HG03066 (cell line): Measurements from ENCODE around the gene ABCG8.

Experiments used
- ATAC-seq: cut with Tn5 transposase; IDR thresholded peaks from one replicate; pipeline ENCODE4 v1.9.1; 2021; ENCODE audit warnings: low read depth; ENCODE audit not compliant: unreplicated experiment

ABCG8 gene

GRCh38 chr2:43825841-43826240 is 12.9 kb upstream of the ABCG8 start:
- ATAC-seq: no peak

GRCh38 chr2:43826305-43827250 is 12.2 kb upstream of the ABCG8 start:
- ATAC-seq: no peak

GRCh38 chr2:43831543-43832294 is 7.1 kb upstream of the ABCG8 start:
- ATAC-seq: no peak

- no peak for ATAC-seq
Observed at GRCh38 chr2:43832457-43832856, 6.3 kb upstream of the ABCG8 start.

GRCh38 chr2:43837033-43837432 is 1.7 kb upstream of the ABCG8 start:
- no peak for ATAC-seq

- ATAC-seq: no peak
Observed at GRCh38 chr2:43837831-43838559, 776 bp upstream of the ABCG8 start.

- no peak for ATAC-seq
Observed at GRCh38 chr2:43839776-43840564, 1.2 kb downstream of the ABCG8 start.

- no peak for ATAC-seq
Observed at GRCh38 chr2:43840965-43841364, 2.2 kb downstream of the ABCG8 start.

- no peak for ATAC-seq
Observed at GRCh38 chr2:43841949-43842865, 3.4 kb downstream of the ABCG8 start.

- ATAC-seq: no peak
Observed at GRCh38 chr2:43842866-43843226, 4.1 kb downstream of the ABCG8 start.

- no peak for ATAC-seq
Observed at GRCh38 chr2:43845181-43845580, 6.4 kb downstream of the ABCG8 start.

GRCh38 chr2:43846140-43846793 is 7.5 kb downstream of the ABCG8 start:
- ATAC-seq: no peak

GRCh38 chr2:43848214-43848613 is 9.4 kb downstream of the ABCG8 start:
- ATAC-seq: no peak

GRCh38 chr2:43851011-43851980 is 12.5 kb downstream of the ABCG8 start:
- ATAC-seq: no peak

- ATAC-seq: no peak
Observed at GRCh38 chr2:43852196-43852730, 13.5 kb downstream of the ABCG8 start.

- ATAC-seq: no peak
Observed at GRCh38 chr2:43853141-43854081, 14.6 kb downstream of the ABCG8 start.
